GM23338 (cell line): Measurements from ENCODE around the gene TRPM2. TPM values are rescaled to one million over a fixed set of nuclear protein-coding genes. Genes with fewer than 3 reads are reported as not detected.

ENCODE experiments used
- ATAC-seq: fragments of 200-7000 bp; cut with Tn5 transposase; 3 replicates; pipeline ENCODE4 v1.9.1; 2020
- DNase-seq: peaks from one replicate; pipeline ENCODE4 v3.0.0-alpha.2; 2015; ENCODE audit warnings: low spot score
- H2AFZ ChIP-seq: fragments of 200-600 bp; sonication (generic); 2 replicates; pipeline ENCODE4 v1.8.0; 2016; ENCODE audit warnings: antibody characterized with exemption, mild to moderate bottlenecking, moderate library complexity
- H3F3A ChIP-seq: fragments of 200-600 bp; sonication (generic); replicated peaks from 2 replicates; pipeline ENCODE4 v1.8.0; 2017; ENCODE audit warnings: antibody characterized with exemption, mixed run types, low read depth
- H3K27ac ChIP-seq: fragments of 200-600 bp; sonication (generic); 2 replicates; pipeline ENCODE4 v1.6.1; 2016; ENCODE audit warnings: low read depth
- H3K27me3 ChIP-seq: fragments of 200-600 bp; sonication (generic); 2 replicates; pipeline ENCODE4 v1.8.0; 2016; ENCODE audit warnings: mild to moderate bottlenecking, mixed run types, moderate library complexity; ENCODE audit not compliant: insufficient read depth
- H3K36me3 ChIP-seq: fragments of 200-600 bp; sonication (generic); 2 replicates; pipeline ENCODE4 v1.8.0; 2016; ENCODE audit warnings: mild to moderate bottlenecking; ENCODE audit not compliant: insufficient read depth
- H3K4me1 ChIP-seq: fragments of 200-600 bp; sonication (generic); 2 replicates; pipeline ENCODE4 v1.8.0; 2016; ENCODE audit warnings: mild to moderate bottlenecking, moderate library complexity; ENCODE audit not compliant: insufficient read depth
- H3K4me2 ChIP-seq: fragments of 200-600 bp; sonication (generic); 2 replicates; pipeline ENCODE4 v1.7.1; 2017; ENCODE audit warnings: mixed run types
- H3K4me3 ChIP-seq: fragments of 200-600 bp; sonication (generic); 2 replicates; pipeline ENCODE4 v1.6.1; 2016; ENCODE audit warnings: mixed run types
- H3K79me2 ChIP-seq: fragments of 200-600 bp; sonication (generic); replicated peaks from 2 replicates; pipeline ENCODE4 v1.8.0; 2017; ENCODE audit warnings: mild to moderate bottlenecking; ENCODE audit not compliant: insufficient read depth
- H3K9me2 ChIP-seq: fragments of 200-600 bp; sonication (generic); 2 replicates; pipeline ENCODE4 v1.8.0; 2017; ENCODE audit not compliant: insufficient read depth
- H4K20me1 ChIP-seq: fragments of 200-600 bp; sonication (generic); replicated peaks from 2 replicates; pipeline ENCODE4 v1.8.0; 2017; ENCODE audit warnings: mild to moderate bottlenecking; ENCODE audit not compliant: insufficient read depth
- H3K27ac Mint-ChIP-seq: 2 replicates; pipeline ENCODE4 v1.8.0; 2020; ENCODE audit warnings: inconsistent platforms, mild to moderate bottlenecking, moderate library complexity, mixed read lengths
- H3K27me3 Mint-ChIP-seq: 3 replicates; pipeline ENCODE4 v1.8.0; 2022; ENCODE audit warnings: low read depth, mild to moderate bottlenecking, moderate library complexity, mixed read lengths, inconsistent platforms; ENCODE audit not compliant: insufficient read depth, poor library complexity
- H3K36me3 Mint-ChIP-seq: 3 replicates; pipeline ENCODE4 v1.8.0; 2021; ENCODE audit warnings: low read depth, mild to moderate bottlenecking, inconsistent platforms, moderate library complexity, mixed read lengths
- H3K4me1 Mint-ChIP-seq: 3 replicates; pipeline ENCODE4 v1.8.0; 2020; ENCODE audit warnings: mild to moderate bottlenecking, inconsistent platforms, mixed read lengths
- H3K4me3 Mint-ChIP-seq: 3 replicates; pipeline ENCODE4 v1.8.0; 2021; ENCODE audit warnings: moderate library complexity, mild to moderate bottlenecking, inconsistent platforms, mixed read lengths
- H3K9me3 Mint-ChIP-seq: 3 replicates; pipeline ENCODE4 v1.8.0; 2020; ENCODE audit warnings: moderate library complexity, mild to moderate bottlenecking, inconsistent platforms, mixed read lengths
- EZH2 ChIP-seq: fragments of 200-600 bp; sonication (generic); IDR thresholded peaks from one replicate; pipeline ENCODE4 v1.8.0; 2017; ENCODE audit warnings: antibody characterized with exemption, mild to moderate bottlenecking, low read depth; ENCODE audit not compliant: unreplicated experiment
- EZH2phosphoT487 ChIP-seq: fragments of 200-600 bp; sonication (generic); IDR thresholded peaks from one replicate; pipeline ENCODE4 v1.8.1; 2018; ENCODE audit warnings: antibody characterized with exemption; ENCODE audit not compliant: unreplicated experiment
- JUNB ChIP-seq: IDR thresholded peaks from one replicate; pipeline ENCODE4 v1.6.1; 2016; ENCODE audit warnings: antibody characterized with exemption; ENCODE audit not compliant: unreplicated experiment
- ZNF462 ChIP-seq: fragments of 250-450 bp; sonication (Bioruptor Pico); IDR thresholded peaks from 2 replicates; pipeline ENCODE4 v1.5.0; 2020; ENCODE audit warnings: mild to moderate bottlenecking, moderate library complexity
- polyA plus RNA-seq: library from polyadenylated mRNA; unstranded; fragments of >200 nt; fragmentation: Nextera tagmentation; extraction: Ambion mirVana; gene quantifications from 2 replicates; pipeline ENCODE4 v1.2.1, GENCODE V29; 2016
- total RNA-seq: library from RNA; depleted of rRNA; stranded (reverse); fragments of >200 nt; shearing (Covaris generic); gene quantifications from 2 replicates; pipeline ENCODE4 v1.2.3, GENCODE V29; 2014

The TRPM2 gene
- total and polyA plus RNA-seq, 2 experiments from 2014 or later, result 0.53 to 0.83 TPM

DNA sequence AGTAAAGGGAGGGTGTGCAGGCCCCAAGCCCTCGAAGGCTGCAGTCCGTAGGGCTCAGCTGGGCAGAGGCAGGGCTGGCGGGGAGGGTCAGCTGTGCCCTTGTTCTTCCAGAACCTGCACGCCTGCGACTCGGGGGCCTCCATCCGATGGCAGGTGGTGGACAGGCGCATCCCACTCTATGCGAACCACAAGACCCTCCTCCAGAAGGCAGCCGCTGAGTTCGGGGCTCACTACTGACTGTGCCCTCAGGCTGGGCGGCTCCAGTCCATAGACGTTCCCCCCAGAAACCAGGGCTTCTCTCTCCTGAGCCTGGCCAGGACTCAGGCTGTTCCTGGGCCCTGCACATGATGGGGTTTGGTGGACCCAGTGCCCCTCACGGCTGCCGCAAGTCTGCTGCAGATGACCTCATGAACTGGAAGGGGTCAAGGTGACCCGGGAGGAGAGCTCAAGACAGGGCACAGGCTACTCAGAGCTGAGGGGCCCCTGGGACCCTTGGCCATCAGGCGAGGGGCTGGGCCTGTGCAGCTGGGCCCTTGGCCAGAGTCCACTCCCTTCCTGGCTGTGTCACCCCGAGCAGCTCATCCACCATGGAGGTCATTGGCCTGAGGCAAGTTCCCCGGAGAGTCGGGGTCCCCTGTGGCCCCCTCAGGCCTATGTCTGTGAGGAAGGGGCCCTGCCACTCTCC, 88.3 kb downstream of the TRPM2 start (continued):
- no peak for TF ChIP-seq ZNF462 (CRISPR knock-in tag)

- H3K36me3 Mint-ChIP-seq, result no peaks in the 10 kb centered on the region
- no peaks in the 10 kb centered on the region for H3K9me3 Mint-ChIP-seq
- H3K4me1 Mint-ChIP-seq, result no peaks in the 10 kb centered on the region
- H3K27ac ChIP-seq, result no peak overlapping the region
- no peaks in the 10 kb centered on the region for H3K36me3 ChIP-seq
- H3K27me3 Mint-ChIP-seq, result peaks cover 12% of the 10 kb centered on the region
- H3K27ac Mint-ChIP-seq, result no peak overlapping the region
- no peak overlapping the region for H3K4me3 ChIP-seq
- no peaks in the 10 kb centered on the region for H3K9me2 ChIP-seq
- H2AFZ ChIP-seq, result no peak overlapping the region
- H3K4me3 Mint-ChIP-seq, result no peak overlapping the region
- H3K4me1 ChIP-seq, result no peaks in the 10 kb centered on the region
- no peaks in the 10 kb centered on the region for H3K27me3 ChIP-seq
- no peaks in the 10 kb centered on the region for H3K79me2 ChIP-seq
- DNase-seq (no peak), ATAC-seq (no peak)
- no peaks in the 10 kb centered on the region for H4K20me1 ChIP-seq
- no peaks in the 10 kb centered on the region for H3F3A ChIP-seq
- H3K4me2 ChIP-seq, result no peak overlapping the region
- TF ChIP-seq EZH2 (no peak), ZNF462 (CRISPR knock-in tag) (no peak), JUNB (no peak), EZH2phosphoT487 (no peak)
Measured at GRCh38 chr21:44442266-44443125, 89.1 kb downstream of the TRPM2 start.
